ENCODE results near the gene FBF1. TPM values are rescaled to one million over a fixed set of nuclear protein-coding genes. Genes with fewer than 3 reads are reported as not detected.

Gene FBF1
- polyA plus RNA-seq, 1 experiment, result 2.5 TPM

GRCh38 chr17:75965468-75965867, 24.6 kb upstream of the FBF1 start:
- Histone ChIP-seq H3K9me3 (ENCODE audit: control insufficient read depth, insufficient read depth, low read length) (no peaks in the 10 kb centered on the region), H3K27ac (ENCODE audit: low read depth, low read length) (no peak overlapping the region), H3K27me3 (ENCODE audit: control insufficient read depth, insufficient read depth, low read length) (no peaks in the 10 kb centered on the region), H3K4me3 (ENCODE audit: low read depth, low read length) (no peak overlapping the region)
- ChIA-PET CTCF (interaction anchor here (0.7 to 1.2 kb wide), 2 partner anchors 34 to 334 kb away, joined by 3 read pairs; no protein-coding TSS in a partner anchor), POLR2A (no interaction called here)
- TF ChIP-seq, protein P1, sequence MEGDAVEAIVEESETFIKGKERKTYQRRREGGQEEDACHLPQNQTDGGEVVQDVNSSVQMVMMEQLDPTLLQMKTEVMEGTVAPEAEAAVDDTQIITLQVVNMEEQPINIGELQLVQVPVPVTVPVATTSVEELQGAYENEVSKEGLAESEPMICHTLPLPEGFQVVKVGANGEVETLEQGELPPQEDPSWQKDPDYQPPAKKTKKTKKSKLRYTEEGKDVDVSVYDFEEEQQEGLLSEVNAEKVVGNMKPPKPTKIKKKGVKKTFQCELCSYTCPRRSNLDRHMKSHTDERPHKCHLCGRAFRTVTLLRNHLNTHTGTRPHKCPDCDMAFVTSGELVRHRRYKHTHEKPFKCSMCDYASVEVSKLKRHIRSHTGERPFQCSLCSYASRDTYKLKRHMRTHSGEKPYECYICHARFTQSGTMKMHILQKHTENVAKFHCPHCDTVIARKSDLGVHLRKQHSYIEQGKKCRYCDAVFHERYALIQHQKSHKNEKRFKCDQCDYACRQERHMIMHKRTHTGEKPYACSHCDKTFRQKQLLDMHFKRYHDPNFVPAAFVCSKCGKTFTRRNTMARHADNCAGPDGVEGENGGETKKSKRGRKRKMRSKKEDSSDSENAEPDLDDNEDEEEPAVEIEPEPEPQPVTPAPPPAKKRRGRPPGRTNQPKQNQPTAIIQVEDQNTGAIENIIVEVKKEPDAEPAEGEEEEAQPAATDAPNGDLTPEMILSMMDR (IDR thresholded peaks at IDR 0.05; ENCODE audit: low read depth, low read length), result no peak
- no peak for DNase-seq (ENCODE audit: low read depth, low spot score)

DNA sequence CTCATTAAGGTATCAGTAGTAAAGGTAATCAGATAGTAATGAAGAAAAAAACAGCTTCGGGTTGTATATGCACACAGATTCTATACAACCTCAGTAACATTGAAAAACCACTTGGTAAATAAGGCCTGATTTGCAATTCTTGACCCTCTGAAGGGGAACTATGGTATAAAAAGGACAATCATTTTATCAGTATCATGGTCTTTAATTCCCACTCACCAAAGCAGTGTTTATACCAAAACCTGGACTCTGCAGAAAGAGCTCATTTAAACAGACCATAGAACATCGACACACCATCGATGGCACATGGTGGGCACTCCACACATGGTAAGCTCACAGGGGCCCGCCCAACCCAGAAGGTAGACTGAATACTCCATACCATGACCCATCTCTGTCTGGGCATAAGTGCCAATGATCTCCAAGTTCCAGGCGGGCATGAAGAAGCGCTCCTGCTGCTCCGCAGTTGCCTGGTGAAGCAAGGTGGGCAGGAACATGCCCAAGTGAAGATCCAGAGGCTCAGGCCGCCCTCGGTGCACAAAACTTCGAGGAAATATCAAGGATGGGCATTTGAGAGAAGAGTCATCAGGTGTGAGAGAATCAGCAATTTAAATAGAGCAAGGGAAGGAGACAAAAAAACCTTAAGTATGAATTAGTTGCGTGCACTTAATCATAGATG, 19.1 kb upstream of the FBF1 start:
- POLR2A ChIA-PET, result no interaction called here
- TF ChIP-seq, protein P1 (IDR thresholded peaks at IDR 0.05; ENCODE audit: low read depth, low read length), result no peak
- Histone ChIP-seq H3K27ac (ENCODE audit: low read depth, low read length) (no peak overlapping the region), H3K9me3 (ENCODE audit: control insufficient read depth, insufficient read depth, low read length) (no peaks in the 10 kb centered on the region), H3K27me3 (ENCODE audit: control insufficient read depth, insufficient read depth, low read length) (no peaks in the 10 kb centered on the region), H3K4me3 (ENCODE audit: low read depth, low read length) (no peak overlapping the region)
- CTCF ChIA-PET, result interaction anchor here (0.7 to 0.9 kb wide), 2 partner anchors 45 to 54 kb away, joined by 3 to 4 read pairs; no protein-coding TSS in a partner anchor
- DNase-seq (ENCODE audit: low read depth, low spot score), result no peak

- ChIA-PET CTCF (interaction anchor here (0.9 kb wide), 1 partner anchor 55 kb away, joined by 4 read pairs; no protein-coding TSS in a partner anchor), POLR2A (no interaction called here)
- DNase-seq (ENCODE audit: low read depth, low spot score), result no peak
- H3K4me3 ChIP-seq (ENCODE audit: low read depth, low read length), result no peak overlapping the region
- TF ChIP-seq, protein P1 (IDR thresholded peaks at IDR 0.05; ENCODE audit: low read depth, low read length), result no peak
- H3K9me3 ChIP-seq (ENCODE audit: control insufficient read depth, insufficient read depth, low read length), result no peaks in the 10 kb centered on the region
- no peaks in the 10 kb centered on the region for H3K27me3 ChIP-seq (ENCODE audit: control insufficient read depth, insufficient read depth, low read length)
- H3K27ac ChIP-seq (ENCODE audit: low read depth, low read length), result no peak overlapping the region
Observed at GRCh38 chr17:75959051-75959838, 18.4 kb upstream of the FBF1 start.

DNA sequence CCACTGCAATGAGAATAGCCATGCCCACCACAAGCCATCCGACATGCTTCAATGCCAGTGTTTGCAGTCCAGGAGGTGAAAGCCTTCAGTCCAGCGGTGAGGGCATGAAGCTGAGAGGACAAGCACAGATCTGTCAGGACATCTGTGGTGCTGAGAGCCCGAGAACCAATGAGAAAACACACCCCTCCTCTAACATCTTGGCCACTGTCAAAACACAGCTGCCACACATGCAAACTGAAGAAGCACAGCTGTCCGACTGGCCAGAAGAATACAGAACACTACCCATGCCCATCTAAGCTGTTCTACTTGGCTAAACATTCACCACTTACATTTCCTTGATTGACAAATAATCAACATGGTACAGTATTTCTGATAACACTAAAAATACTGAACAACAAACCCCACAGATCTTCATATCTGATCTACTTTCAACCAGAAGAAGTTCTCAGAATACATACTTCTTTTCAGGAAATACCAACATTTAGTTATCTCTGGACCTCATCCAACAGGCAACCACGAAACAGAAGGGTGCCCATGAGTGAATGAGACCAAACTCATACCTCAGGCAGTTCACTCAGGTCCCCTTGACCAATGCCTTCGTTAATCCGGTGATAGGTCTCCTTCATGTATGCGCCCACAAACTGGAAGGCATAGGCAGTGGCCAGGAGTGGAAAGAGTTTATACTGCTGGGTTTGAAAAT, 10.2 kb upstream of the FBF1 start:
- ChIA-PET POLR2A (interaction anchor here (0.6 to 1.3 kb wide), 3 partner anchors 10 to 153 kb away, joined by 3 to 8 read pairs (median 5); partner anchors contain the start of genes EXOC7 and FBF1), CTCF (interaction anchor here (0.6 kb wide), 1 partner anchor 26 kb away, joined by 9 read pairs; no protein-coding TSS in a partner anchor)
- H3K9me3 ChIP-seq (ENCODE audit: control insufficient read depth, insufficient read depth, low read length), result no peaks in the 10 kb centered on the region
- no peak overlapping the region for H3K27ac ChIP-seq (ENCODE audit: low read depth, low read length)
- TF ChIP-seq, protein P1 (IDR thresholded peaks at IDR 0.05; ENCODE audit: low read depth, low read length), result no peak
- no peak overlapping the region for H3K4me3 ChIP-seq (ENCODE audit: low read depth, low read length)
- no peaks in the 10 kb centered on the region for H3K27me3 ChIP-seq (ENCODE audit: control insufficient read depth, insufficient read depth, low read length)
- no peak for DNase-seq (ENCODE audit: low read depth, low spot score)
